ENCODE measurements around the gene CACNA1C.

- TF ChIP-seq CTCF (IDR thresholded peaks at IDR 0.05) (no peak), POLR2A (IDR thresholded peaks at IDR 0.05) (no peak)
Measured at GRCh38 chr12:2180737-2181082, 127.9 kb downstream of the CACNA1C start.
